NCI-H345 (cell line): ENCODE results near the gene CREBRF.
"Not testable (repeated sequence)": the region's sequence is repeated elsewhere in the genome, so short reads cannot be mapped to it uniquely, and the experiment has no call there.

ENCODE experiments used
- DNase-seq: peaks from one replicate; lab custom pipeline; 2025; lab: John Stamatoyannopoulos, UW

The CREBRF gene

DNA sequence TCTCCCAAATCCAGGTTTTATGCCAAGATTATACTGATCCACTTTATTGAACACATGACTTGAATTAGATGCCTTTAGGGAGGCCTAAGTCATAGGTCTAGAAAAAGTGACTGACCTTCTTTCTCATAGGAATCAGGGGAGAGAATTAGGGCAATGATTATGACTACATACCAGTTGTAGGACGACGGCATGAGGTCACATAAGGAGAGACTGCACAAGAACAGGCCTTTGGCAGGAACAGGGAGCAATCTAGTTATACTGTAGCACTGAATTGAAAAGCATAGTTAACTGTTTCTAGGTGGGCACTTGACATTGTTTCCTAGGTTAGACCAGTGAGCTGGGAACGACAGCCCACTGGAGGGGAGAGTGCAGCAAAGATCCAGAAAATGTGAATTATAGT, 22.7 kb downstream of the CREBRF start:
- no peak for DNase-seq

DNA sequence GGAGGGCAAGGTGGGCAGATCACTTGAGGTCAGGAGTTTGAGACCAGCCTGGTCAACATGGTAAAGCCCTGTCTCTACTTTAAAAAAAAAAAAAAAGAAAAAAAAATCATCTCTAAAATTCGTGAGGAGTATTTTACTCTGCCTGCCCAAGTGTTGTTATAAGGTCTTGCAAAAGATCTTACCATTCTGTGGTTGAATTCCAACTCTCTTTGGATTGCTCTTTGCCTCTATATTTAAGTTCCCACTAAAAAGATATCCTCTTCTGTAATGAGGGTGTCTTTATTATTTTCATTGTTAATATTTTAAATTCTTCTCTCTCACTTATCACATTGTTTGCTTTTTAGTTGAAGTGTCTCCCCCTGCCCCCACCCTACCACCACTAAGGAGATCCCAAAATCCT, 33.4 kb downstream of the CREBRF start:
- DNase-seq = no peak

- no peak for DNase-seq
Measured at GRCh38 chr5:173090639-173091038, 34.5 kb downstream of the CREBRF start.

DNA sequence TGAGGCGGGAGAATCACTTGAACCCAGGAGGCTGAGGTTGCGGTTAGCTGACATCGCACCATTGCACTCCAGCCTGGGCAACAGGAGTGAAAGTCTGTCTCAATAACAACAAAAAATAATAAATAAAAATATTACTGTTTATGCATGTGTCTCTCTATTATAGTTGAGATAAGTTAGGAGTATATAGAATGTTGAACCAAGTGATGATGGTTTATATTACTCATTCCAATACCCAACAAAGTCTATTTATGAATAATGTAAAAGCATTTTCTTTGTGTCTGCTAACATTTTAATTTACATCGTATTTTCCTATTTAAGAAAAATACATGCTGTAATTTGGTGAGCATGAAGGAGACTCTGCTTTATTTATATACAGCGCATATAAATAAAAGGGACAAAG, 35.8 kb downstream of the CREBRF start:
- DNase-seq = no peak

DNA sequence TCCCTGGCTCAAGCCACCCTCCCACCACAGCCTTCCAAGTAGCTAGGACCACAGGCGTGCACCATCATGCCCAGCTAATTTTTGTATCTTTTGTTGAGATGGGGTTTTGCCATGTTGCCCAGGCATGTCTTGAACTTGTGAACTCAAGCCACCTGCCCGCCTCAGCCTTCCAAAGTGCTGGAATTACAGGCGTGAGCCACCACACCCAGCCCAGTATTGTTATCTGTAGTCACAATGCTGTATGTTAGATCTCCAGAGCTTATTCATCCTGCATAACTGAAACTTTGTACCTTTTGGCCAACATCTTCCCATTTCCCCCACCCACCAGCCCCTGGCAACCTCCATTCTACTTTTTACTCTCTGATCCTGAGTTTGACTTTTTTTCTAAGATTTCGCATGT, 37.5 kb downstream of the CREBRF start:
- no peak for DNase-seq

DNA sequence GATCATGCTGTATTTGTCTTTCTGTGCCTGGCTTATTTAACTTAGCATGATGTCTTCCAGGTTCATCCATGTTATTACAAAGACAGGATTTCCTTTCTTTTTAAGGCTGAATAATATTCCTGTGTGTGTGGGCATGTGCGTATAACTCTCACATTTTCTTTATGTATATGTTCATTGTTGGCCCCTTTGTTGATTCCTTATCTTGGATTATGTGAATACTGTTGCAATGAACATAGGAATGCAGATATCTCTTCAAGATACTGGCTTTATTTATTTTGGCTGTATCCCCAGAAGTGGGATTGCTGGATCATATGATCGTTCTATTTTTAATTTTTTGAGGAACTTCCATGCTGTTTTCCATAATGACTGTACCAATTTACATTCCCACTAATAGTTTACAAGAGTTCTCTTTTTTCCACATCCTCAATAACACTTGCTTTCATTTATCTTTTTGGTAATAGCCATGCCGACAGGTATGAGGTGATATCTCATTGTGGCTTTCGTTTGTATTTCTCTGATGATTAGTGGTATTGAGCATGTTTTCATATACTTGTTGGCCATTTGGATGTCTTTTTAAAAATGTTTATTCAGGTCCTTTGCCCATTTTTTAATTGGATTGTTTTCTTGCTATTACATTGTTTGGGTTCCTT, 38.0 kb downstream of the CREBRF start:
- no peak for DNase-seq

DNA sequence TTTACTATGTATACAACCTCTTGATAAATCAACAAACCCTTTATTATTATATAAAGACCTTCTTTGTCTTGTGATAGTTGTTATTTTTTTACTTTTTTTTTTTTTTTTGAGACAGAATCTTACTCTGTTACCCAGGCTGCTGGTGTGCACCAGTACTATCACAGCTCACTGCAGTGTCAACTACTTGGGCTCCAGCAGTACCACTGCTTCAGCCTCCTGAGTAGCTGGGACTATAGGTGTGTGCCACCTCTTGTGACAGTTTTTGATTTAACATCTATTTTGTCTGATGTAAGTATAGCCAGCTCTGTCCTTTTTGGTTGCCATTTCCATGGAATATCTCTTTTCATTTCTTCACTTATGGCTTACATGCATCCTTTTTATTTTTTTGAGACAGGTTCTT, 42.6 kb downstream of the CREBRF start:
- no peak for DNase-seq

DNA sequence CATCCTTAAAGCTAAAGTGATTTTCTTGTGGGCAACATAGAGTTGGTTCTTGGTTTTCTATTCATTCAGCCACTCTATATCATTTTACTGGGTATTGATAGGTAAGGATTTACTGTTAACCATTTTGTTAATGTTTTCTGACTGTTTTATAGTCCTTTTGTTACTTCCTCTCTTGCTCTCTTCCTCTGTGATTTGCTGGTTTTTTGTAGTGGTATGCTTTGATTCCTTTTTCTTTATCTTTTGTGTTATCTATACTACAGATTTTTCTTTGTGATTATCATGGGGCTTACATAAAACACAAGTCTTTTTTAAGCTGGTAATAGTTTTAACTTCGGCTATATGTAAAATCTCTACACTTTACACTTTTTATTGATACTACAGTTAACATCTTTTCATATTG, 43.3 kb downstream of the CREBRF start:
- no peak for DNase-seq

DNA sequence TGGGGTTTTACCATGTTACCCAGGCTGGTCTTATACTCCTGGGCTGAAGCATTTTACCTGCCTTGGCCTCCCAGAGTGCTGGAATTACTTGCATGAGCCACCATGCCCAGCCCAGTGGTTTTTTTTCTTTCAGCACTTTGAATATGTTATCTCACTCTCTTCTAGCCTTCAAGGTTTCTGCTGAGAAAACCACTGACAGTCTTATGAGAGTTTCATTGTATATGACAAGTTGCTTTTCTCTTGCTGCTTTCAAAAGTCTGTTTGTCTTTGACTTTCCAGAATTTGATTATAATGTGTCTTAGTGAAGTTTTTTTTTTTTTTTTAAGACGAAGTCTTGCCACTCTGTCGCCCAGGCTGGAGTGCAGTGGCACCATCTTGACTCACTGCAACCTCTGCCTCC, 45.1 kb downstream of the CREBRF start:
- DNase-seq = no peak

- no peak for DNase-seq
Measured at GRCh38 chr5:173103411-173103810, 47.3 kb downstream of the CREBRF start.

DNA sequence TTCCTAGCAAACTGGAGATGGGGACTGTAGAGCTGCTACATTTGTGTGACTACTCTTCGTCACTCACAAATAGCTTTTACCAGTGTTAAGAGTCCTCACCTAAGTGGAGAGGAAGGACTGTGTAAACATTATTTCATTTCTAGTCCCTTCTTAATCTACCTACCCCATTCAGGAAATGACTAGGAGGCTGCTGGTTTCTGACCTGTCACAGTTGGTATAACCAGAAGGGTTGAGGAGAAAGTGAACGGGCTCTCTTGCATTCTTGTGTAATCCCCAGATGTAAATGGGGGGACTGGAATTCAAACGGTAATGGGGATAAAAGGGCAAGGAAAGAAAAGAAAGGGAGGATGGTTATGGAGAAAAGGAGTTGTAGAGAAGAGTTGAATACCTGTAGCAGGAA, 52.8 kb downstream of the CREBRF start:
- DNase-seq = no peak

DNA sequence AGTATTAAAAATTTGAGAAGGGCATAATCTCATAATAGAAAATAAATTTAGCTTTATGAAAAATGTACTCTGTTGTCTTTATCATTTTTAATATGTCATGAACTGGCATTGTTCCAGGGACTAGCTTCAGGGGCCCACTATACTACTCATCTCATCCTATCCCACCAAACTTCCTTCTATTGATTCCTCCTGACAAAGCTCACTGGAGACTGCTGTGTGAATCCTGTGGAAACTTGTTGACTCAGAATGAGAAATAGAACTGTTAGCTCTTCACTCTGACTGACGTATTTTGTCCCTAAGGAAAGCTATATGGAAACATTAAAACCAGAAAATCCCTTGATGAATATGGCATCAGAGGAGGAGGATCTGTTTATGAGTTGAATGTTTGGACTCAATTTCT, 58.4 kb downstream of the CREBRF start:
- no peak for DNase-seq

DNA sequence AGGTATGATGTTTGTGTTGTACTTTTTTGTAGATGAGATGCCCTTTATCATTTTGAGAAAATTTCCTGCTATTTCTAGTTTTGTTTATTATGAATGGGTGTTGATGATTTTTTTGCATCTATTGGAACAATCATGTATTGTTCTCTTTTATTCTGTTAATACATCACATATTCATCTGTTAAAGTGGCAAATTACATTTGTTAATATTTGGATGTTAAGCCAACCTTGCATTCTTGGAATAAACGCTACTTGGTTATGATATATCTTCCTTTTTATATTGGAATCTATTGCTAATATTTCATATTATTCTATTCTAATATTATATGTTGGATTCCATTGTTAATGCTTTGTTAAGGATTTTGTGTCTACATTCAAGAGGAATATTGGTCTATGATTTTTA, 63.6 kb downstream of the CREBRF start:
- no peak for DNase-seq

GRCh38 chr5:173123416-173123815, 67.3 kb downstream of the CREBRF start:
- no peak for DNase-seq

GRCh38 chr5:173132166-173132565, 76.0 kb downstream of the CREBRF start:
- not testable (repeated sequence) for DNase-seq

DNA sequence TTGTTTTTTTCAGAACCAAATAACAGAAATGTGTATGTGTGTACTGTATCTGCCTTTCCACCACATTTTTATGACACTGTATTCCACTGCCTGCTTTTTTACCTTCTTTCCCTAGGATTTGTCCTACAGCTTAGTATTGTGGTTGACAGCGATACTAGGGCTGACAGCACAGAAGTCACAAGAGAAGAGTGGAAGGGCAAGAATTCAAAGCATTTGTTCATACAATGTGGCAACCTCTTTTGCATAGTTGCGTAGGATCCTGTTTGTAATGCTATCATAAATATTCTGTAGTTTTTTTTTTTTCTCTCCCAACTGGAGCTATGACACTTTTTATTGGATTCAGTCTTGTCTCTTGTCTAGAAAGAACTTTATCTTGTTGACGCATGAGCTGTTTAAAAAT, 82.6 kb downstream of the CREBRF start:
- no peak for DNase-seq

DNA sequence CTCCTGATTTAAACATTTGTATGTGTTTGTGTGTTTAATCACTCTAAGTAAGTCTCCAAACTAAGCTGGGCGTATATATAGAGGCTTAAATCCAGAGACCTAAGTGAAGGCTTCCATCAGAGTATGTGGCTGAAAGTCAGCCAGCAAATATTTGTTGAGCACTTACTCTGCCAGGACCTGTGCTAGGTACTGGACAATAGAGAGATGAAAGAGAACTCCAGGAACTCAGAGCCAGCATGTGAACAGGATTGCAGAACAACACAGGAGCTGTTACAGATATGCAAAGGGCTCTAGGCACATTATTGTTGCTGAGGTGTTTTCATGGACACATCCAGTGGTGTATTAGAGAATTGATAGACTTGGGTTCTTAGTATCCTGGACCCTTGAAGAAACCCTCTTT, 83.5 kb downstream of the CREBRF start:
- DNase-seq = no peak

DNA sequence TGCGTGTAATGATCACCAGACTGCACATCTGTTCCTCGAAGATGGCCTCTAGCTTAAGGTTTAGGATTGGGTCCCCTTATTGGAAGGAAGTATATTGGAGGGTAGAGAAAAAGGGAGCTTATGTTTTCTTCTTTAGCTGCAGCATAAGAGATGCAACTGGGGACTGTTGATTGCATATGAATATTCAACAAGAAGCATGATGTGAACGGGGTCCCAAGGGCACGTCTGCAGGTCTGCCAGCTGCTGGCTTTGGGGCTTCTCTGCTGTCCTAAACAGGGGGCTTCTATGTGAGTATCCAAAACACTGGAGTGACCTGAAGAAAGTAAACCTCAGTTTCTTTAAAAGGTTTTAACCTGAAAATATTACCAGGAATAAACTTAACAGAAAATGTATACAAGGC, 84.6 kb downstream of the CREBRF start:
- no peak for DNase-seq

- no peak for DNase-seq
Measured at GRCh38 chr5:173143567-173143966, 87.4 kb downstream of the CREBRF start.

DNA sequence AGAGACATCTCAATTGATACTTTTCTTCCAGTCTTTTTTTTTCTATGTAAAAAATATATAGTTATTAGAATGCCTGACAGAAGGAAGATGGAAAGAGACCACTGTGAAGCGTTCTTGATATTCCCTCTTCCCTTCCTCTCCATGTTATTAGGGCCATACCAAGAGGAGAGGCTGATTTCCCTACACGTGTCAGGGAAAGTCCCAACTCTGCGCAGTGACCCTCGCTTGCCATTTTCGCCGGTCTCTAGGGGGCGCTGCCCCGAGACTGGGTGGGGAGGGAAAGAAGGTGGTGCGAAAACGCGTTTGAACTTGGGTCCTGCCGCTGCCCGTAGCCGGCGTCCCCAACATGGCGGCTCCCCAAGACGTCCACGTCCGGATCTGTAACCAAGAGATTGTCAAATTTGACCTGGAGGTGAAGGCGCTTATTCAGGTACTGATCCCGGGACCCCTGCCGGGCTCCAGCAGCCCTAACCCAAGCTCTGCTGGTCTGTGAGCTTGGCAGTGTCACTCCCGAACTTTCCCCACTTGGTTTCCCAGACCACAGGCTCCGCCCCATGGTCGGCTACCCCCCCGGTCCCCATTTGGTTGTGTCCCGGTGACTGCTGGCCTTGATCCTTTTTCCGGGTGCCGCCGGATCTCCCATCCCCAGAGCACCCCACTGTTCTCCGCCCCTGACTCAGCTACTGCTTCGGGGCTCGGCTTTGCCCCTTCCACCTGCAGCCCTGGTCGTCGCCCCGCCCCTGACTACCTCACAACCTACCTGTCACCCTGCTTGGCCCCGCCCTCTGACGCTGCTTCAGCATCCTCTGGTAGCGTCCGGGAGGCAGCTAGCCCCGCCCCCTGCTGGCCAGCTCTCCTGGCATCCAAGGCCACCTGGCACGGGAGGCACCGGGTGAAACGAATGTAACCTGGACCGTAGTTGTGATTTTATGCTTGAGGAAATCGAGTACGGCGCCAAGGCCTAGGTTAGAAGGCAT, 88.3 kb downstream of the CREBRF start, which contains the start of gene BNIP1:
TSS of gene BNIP1 (plus strand) at position 332 of the 977 bp plus-strand sequence. CDS start at position 347, 15 bp downstream.
- peak; percentile 96 for DNase-seq

- no peak for DNase-seq
Measured at GRCh38 chr5:173148354-173148753, 92.2 kb downstream of the CREBRF start.

DNA sequence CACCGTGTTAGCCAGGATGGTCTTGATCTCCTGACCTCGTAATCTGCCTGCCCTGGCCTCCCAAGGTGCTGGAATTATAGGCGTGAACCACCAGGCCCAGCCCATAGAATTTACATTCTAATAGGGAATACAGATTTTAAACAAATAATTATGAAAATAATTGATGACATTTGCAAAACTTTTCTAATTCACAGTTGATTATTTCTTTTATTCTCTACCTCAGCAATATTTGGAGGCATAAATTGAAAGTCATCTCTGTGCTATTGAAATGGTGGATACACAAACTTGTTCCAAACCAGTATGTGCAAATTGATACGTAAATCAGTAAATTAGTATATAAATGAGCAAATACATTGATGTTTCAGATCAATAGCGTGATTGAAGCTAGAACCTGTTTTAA, 96.4 kb downstream of the CREBRF start:
- DNase-seq = no peak

DNA sequence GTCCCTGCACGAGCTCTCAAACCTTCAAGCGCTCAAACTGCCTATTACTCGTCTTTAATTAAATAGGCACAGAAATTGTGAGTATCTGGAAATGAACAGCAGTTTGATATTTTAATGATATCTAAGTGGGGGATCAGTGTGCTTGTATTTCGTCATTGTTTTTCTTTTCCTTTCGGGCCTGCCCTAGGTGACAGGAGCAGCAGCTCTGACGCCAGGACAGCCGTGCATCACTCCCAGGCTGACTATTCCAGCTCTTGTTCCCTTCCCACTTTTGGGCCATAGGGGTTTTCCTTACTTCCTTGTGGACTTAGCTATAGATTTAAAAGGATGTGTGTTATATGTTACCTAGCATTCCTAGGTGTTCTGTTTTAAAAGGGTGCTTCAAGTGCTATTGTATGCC, 97.7 kb downstream of the CREBRF start:
- no peak for DNase-seq
